D721Med (cell line): ENCODE data around the gene MTX3.
A peak's percentile ranks its signal among the peaks of the same experiment; 100 is the strongest.

Experiments used
- DNase-seq: peaks from one replicate; pipeline ENCODE4 v3.0.0; 2011; ENCODE audit warnings: low spot score; ENCODE audit not compliant: insufficient read length
- FAIRE-seq: peaks from 2 replicates; lab custom pipeline; 2011; peaks lifted over from hg19 to GRCh38; lab: Jason Lieb, UNC
- CTCF ChIP-seq: IDR thresholded peaks from 2 replicates; pipeline ENCODE4 v1.5.1; 2012; ENCODE audit warnings: mild to moderate bottlenecking, control low read depth; ENCODE audit not compliant: insufficient read depth; ENCODE audit errors: missing control alignments

MTX3 gene

GRCh38 chr5:79936002-79936645 lies 54.9 kb downstream of the MTX3 start:
- DNase-seq (peak; percentile 55), FAIRE-seq (peak; percentile 85)
- no peak for TF ChIP-seq CTCF

DNA sequence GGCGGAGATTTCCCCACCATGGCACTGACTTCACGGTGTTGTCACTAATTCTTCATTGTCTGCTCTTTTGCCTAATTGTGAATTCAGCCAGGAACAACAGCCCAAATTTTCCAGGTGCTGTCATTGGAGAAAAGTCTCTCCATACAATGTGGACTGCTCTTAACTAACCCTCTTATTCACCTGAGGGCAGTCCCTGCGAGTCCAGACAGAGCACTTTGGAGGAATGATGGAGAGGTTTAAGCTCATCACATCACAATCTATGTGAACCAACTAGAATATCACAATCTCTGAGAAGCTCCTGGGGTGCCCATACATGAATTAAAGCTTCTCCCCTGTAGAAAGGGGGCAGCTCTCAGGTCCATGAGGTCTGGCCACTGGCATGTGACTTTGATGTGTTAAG lies 56.4 kb downstream of the MTX3 start:
- TF ChIP-seq CTCF: no peak
- FAIRE-seq (no peak), DNase-seq (no peak)

- no peak for TF ChIP-seq CTCF
- FAIRE-seq (no peak), DNase-seq (no peak)
Observed at GRCh38 chr5:79932510-79933504, 58.3 kb downstream of the MTX3 start.

- no peak for TF ChIP-seq CTCF
- DNase-seq (no peak), FAIRE-seq (no peak)
Observed at GRCh38 chr5:79931866-79932265, 59.2 kb downstream of the MTX3 start.

DNA sequence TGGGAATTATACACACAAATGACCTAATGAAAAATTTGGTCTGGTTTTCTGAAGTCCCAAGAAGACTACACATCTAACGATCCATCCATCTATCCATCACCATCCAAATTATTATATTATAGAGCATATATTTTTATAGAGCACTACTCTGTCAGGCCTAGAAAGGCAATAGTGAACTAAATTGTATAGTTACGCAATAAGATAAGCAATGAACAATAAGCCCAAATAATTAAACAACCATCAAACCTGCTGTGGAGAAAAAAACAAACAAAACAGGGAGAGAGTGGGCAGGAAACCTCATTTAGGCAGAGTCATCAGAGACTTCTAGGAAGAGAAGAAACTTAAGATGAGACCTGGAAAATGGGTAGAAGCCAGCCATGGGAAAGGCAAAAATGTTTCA lies 59.7 kb downstream of the MTX3 start:
- no peak for FAIRE-seq
- no peak for TF ChIP-seq CTCF
- no peak for DNase-seq

GRCh38 chr5:79929095-79929494 lies 62.0 kb downstream of the MTX3 start:
- DNase-seq (no peak), FAIRE-seq (no peak)
- no peak for TF ChIP-seq CTCF
